HepG2 (cell line): ENCODE data around the gene MAP2K7. TPM values are rescaled to one million over a fixed set of nuclear protein-coding genes. Genes with fewer than 3 reads are reported as not detected.
A peak's percentile ranks its signal among the peaks of the same experiment; 100 is the strongest.

ENCODE experiments used
- E2F2 ChIP-seq: sonication (generic); formaldehyde crosslinking; IDR thresholded peaks from 2 replicates; pipeline ENCODE4 v1.4.0; 2020; ENCODE audit warnings: missing genetic modification reagents, borderline replicate concordance
- E2F5 ChIP-seq: sonication (generic); formaldehyde crosslinking; conservative IDR thresholded peaks from 2 replicates; pipeline ENCODE4 v1.4.0; 2020; ENCODE audit warnings: missing genetic modification reagents
- EHMT2 ChIP-seq: fragments of 200-600 bp; sonication (generic); IDR thresholded peaks from 2 replicates; pipeline ENCODE4 v1.7.0; 2017; ENCODE audit warnings: antibody characterized with exemption, low read depth, low read length, borderline replicate concordance
- ESRRA ChIP-seq: sonication (generic); formaldehyde crosslinking; IDR thresholded peaks from 2 replicates; pipeline ENCODE4 v1.5.1; 2020; ENCODE audit warnings: mild to moderate bottlenecking, low read depth, missing genetic modification reagents
- FOXC1 ChIP-seq: sonication (generic); formaldehyde crosslinking; IDR thresholded peaks from 2 replicates; pipeline ENCODE4 v1.8.0; 2022; ENCODE audit warnings: mild to moderate bottlenecking, missing genetic modification reagents, borderline replicate concordance
- HOXA7 ChIP-seq: sonication (generic); formaldehyde crosslinking; IDR thresholded peaks from 2 replicates; pipeline ENCODE4 v1.8.1; 2022; ENCODE audit warnings: mild to moderate bottlenecking, missing genetic modification reagents, moderate library complexity
- JUN ChIP-seq: sonication (generic); formaldehyde crosslinking; IDR thresholded peaks from 2 replicates; pipeline ENCODE4 v1.4.0; 2020; ENCODE audit warnings: mild to moderate bottlenecking, missing genetic modification reagents
- KDM6A ChIP-seq: IDR thresholded peaks from 2 replicates; pipeline ENCODE4 v1.6.1; 2016; ENCODE audit warnings: low read depth
- MAFK ChIP-seq, 2 experiments: IDR thresholded peaks in 1 of 2; conservative IDR thresholded peaks in 1 of 2; 2 replicates each; pipeline ENCODE4 v1.6.1; 2011; ENCODE audit warnings: improper control_type of control experiment in 2 of 2, low read length in 2 of 2
- MTF2 ChIP-seq: sonication (generic); formaldehyde crosslinking; IDR thresholded peaks from 2 replicates; pipeline ENCODE4 v1.5.0; 2020; ENCODE audit warnings: missing genetic modification reagents, borderline replicate concordance
- NR1H2 ChIP-seq: sonication (generic); formaldehyde crosslinking; IDR thresholded peaks from 2 replicates; pipeline ENCODE4 v1.8.1; 2022; ENCODE audit warnings: low read depth, missing genetic modification reagents, borderline replicate concordance
- PBX2 ChIP-seq: IDR thresholded peaks from 2 replicates; pipeline ENCODE4 v1.6.1; 2016; ENCODE audit warnings: control low read depth
- SIN3A ChIP-seq: IDR thresholded peaks from 2 replicates; pipeline ENCODE4 v1.6.1; 2011; ENCODE audit warnings: low read depth, mild to moderate bottlenecking, control low read depth, low read length, borderline replicate concordance
- STAG1 ChIP-seq: sonication (generic); formaldehyde crosslinking; IDR thresholded peaks from 2 replicates; pipeline ENCODE4 v1.4.0; 2020; ENCODE audit warnings: missing genetic modification reagents
- ZBTB7B ChIP-seq: sonication (generic); formaldehyde crosslinking; IDR thresholded peaks from 2 replicates; pipeline ENCODE4 v1.4.0; 2020; ENCODE audit warnings: missing genetic modification reagents
- ZC3H13 ChIP-seq: sonication (generic); formaldehyde crosslinking; IDR thresholded peaks from 2 replicates; pipeline ENCODE4 v1.8.1; 2023; ENCODE audit warnings: mild to moderate bottlenecking, missing genetic modification reagents, moderate library complexity
- ZNF75D ChIP-seq: sonication (generic); formaldehyde crosslinking; IDR thresholded peaks from 2 replicates; pipeline ENCODE4 v1.8.1; 2023; ENCODE audit warnings: missing genetic modification reagents, mild to moderate bottlenecking, borderline replicate concordance
- polyA plus RNA-seq, 8 experiments: library from polyadenylated mRNA; depleted of rRNA in 3 of 8; stranded (reverse) in 7 of 8; unstranded in 1 of 8; fragments of >200 nt; fragmentation: Illumina TruSeq in 4 of 8; extraction: Trizol in 4 of 8; gene quantifications; 2 replicates each; pipeline versions ENCODE4 v1.2.1 to v1.2.3, GENCODE V29; 2011 to 2016; ENCODE audit warnings: low read depth in 4 of 8, missing spikeins in 1 of 8, mixed read lengths in 1 of 8; ENCODE audit not compliant: insufficient read depth in 1 of 8
- total RNA-seq, 5 experiments: library from RNA; depleted of rRNA; stranded (reverse); fragments of >200 nt; fragmentation: Illumina TruSeq; extraction: Trizol; gene quantifications; 2 replicates each; pipeline ENCODE4 v1.2.3, GENCODE V29; 2016; ENCODE audit warnings: low read depth in 1 of 5
- TF ChIP-seq, protein P1 (sequence below): IDR thresholded peaks from 2 replicates; pipeline ENCODE4 v1.6.1; 2016; ENCODE audit warnings: low read depth, control low read depth
- TF ChIP-seq, protein P2 (sequence below): sonication (generic); formaldehyde crosslinking; conservative IDR thresholded peaks from 2 replicates; pipeline ENCODE4 v1.8.0; 2022; ENCODE audit warnings: low read depth, missing genetic modification reagents
- TF ChIP-seq, protein P3 (sequence below): sonication (generic); formaldehyde crosslinking; IDR thresholded peaks from 2 replicates; pipeline ENCODE4 v1.8.0; 2022; ENCODE audit warnings: mild to moderate bottlenecking, missing genetic modification reagents

The MAP2K7 gene
- total and polyA plus RNA-seq, 2 of the 13 experiments (the other 11 are each of a cell fraction or from before 2014, with no cell fraction given) = 9.0 to 10.8 TPM

- TF ChIP-seq JUN (CRISPR knock-in tag) (no peak), ZC3H13 (CRISPR knock-in tag) (peak; percentile 73; the same call in 1 of the 2 replicates), KDM6A (no peak), HOXA7 (CRISPR knock-in tag) (no peak), STAG1 (no peak), FOXC1 (CRISPR knock-in tag) (0 out of 2 replicates have a peak, but pooled peaks have one; percentile 39), MTF2 (CRISPR knock-in tag) (no peak), SIN3A (peak; percentile 38; the same call in 1 of the 2 replicates), E2F5 (CRISPR knock-in tag) (no peak), NR1H2 (CRISPR knock-in tag) (no peak), ESRRA (CRISPR knock-in tag) (peak; percentile 22; the same call in 1 of the 2 replicates), EHMT2 (no peak), E2F2 (CRISPR knock-in tag) (0 out of 2 replicates have a peak, but pooled peaks have one; percentile 24), ZBTB7B (CRISPR knock-in tag) (peak; percentile 95), ZNF75D (no peak), MAFK (conservative IDR thresholded peaks at IDR 0.05 in 1 of 2, IDR thresholded peaks at IDR 0.05 in 1 of 2; ENCODE audit: low read length in 2 of 2) (no peak), PBX2 (no peak)
- TF ChIP-seq, protein P1, sequence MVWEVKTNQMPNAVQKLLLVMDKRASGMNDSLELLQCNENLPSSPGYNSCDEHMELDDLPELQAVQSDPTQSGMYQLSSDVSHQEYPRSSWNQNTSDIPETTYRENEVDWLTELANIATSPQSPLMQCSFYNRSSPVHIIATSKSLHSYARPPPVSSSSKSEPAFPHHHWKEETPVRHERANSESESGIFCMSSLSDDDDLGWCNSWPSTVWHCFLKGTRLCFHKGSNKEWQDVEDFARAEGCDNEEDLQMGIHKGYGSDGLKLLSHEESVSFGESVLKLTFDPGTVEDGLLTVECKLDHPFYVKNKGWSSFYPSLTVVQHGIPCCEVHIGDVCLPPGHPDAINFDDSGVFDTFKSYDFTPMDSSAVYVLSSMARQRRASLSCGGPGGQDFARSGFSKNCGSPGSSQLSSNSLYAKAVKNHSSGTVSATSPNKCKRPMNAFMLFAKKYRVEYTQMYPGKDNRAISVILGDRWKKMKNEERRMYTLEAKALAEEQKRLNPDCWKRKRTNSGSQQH (CRISPR knock-in tag) = peak; percentile 66; the same call in 1 of the 2 replicates
- TF ChIP-seq, protein P2, sequence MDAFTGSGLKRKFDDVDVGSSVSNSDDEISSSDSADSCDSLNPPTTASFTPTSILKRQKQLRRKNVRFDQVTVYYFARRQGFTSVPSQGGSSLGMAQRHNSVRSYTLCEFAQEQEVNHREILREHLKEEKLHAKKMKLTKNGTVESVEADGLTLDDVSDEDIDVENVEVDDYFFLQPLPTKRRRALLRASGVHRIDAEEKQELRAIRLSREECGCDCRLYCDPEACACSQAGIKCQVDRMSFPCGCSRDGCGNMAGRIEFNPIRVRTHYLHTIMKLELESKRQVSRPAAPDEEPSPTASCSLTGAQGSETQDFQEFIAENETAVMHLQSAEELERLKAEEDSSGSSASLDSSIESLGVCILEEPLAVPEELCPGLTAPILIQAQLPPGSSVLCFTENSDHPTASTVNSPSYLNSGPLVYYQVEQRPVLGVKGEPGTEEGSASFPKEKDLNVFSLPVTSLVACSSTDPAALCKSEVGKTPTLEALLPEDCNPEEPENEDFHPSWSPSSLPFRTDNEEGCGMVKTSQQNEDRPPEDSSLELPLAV (CRISPR knock-in tag) = no peak
- TF ChIP-seq, protein P3, sequence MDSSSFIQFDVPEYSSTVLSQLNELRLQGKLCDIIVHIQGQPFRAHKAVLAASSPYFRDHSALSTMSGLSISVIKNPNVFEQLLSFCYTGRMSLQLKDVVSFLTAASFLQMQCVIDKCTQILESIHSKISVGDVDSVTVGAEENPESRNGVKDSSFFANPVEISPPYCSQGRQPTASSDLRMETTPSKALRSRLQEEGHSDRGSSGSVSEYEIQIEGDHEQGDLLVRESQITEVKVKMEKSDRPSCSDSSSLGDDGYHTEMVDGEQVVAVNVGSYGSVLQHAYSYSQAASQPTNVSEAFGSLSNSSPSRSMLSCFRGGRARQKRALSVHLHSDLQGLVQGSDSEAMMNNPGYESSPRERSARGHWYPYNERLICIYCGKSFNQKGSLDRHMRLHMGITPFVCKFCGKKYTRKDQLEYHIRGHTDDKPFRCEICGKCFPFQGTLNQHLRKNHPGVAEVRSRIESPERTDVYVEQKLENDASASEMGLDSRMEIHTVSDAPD (CRISPR knock-in tag) = 0 out of 2 replicates have a peak, but pooled peaks have one; percentile 63
Measured at GRCh38 chr19:7919610-7920518, 16.2 kb downstream of the MAP2K7 start, which contains the start of gene SNAPC2 (continued).
